Left ventricle myocardium inferior (tissue), 1 donor: ENCODE data around the gene DPH1. TPM values are rescaled to one million over a fixed set of nuclear protein-coding genes. Genes with fewer than 3 reads are reported as not detected.

ENCODE experiments used
- DNase-seq: peaks from one replicate; pipeline ENCODE4 v3.0.0-alpha.2; 2020
- H3K27ac ChIP-seq: fragments of 200-600 bp; replicated peaks from 2 replicates; pipeline ENCODE4 v1.8.0; 2021
- H3K27me3 ChIP-seq: fragments of 200-600 bp; 2 replicates; pipeline ENCODE4 v1.8.0; 2021; ENCODE audit warnings: low read depth
- H3K36me3 ChIP-seq: fragments of 200-600 bp; 2 replicates; pipeline ENCODE4 v1.8.0; 2021
- H3K4me1 ChIP-seq: fragments of 200-600 bp; 2 replicates; pipeline ENCODE4 v1.8.0; 2021
- H3K4me3 ChIP-seq: fragments of 200-600 bp; 2 replicates; pipeline ENCODE4 v1.8.0; 2021; ENCODE audit warnings: mild to moderate bottlenecking, moderate library complexity
- H3K9me3 ChIP-seq: fragments of 200-600 bp; replicated peaks from 2 replicates; pipeline ENCODE4 v1.8.0; 2021
- CTCF ChIP-seq: fragments of 200-600 bp; IDR thresholded peaks from 2 replicates; pipeline ENCODE4 v1.8.0; 2021; ENCODE audit warnings: antibody characterized with exemption, mild to moderate bottlenecking, borderline replicate concordance
- intact Hi-C: fragments of 100-400 bp; cut with micrococcal nuclease; formaldehyde crosslinking; loops from one replicate; pipeline ENCODE4 v1.11.0; 2022
- total RNA-seq: library from RNA; stranded (reverse); fragmentation: NEBNext Ultra II Directional; extraction: Animal tissue kit (Norgen Biotek cat#: 25700); gene quantifications from one replicate; pipeline ENCODE4 v1.2.1, GENCODE V29; 2021
- donor health status: DM: no; HTN: yes; CAD: no; lungs with severe emphysema.

Gene DPH1
- total RNA-seq, 1 donor from 2014 or later, result 29.1 TPM

GRCh38 chr17:2064520-2064971 is 34.6 kb downstream of the DPH1 start:
- Histone ChIP-seq H3K27me3 (peaks cover 23% of the 10 kb centered on the region), H3K9me3 (no peaks in the 10 kb centered on the region), H3K4me1 (peaks cover 95% of the 10 kb centered on the region), H3K27ac (peak overlapping the region; percentile 96), H3K4me3 (no peak overlapping the region), H3K36me3 (peaks cover 51% of the 10 kb centered on the region)
- no peak for DNase-seq
- TF ChIP-seq CTCF, result no peak
- intact Hi-C loops, result no loop called here

- intact Hi-C loops, result no loop called here
- Histone ChIP-seq H3K27ac (peak overlapping the region; percentile 96), H3K27me3 (peaks cover 17% of the 10 kb centered on the region), H3K9me3 (no peaks in the 10 kb centered on the region), H3K36me3 (peaks cover 45% of the 10 kb centered on the region), H3K4me1 (peaks cover 94% of the 10 kb centered on the region), H3K4me3 (no peak overlapping the region)
- peak; percentile 41 for TF ChIP-seq CTCF
- no peak for DNase-seq
These were observed 35.2 kb downstream of the DPH1 start for GRCh38 chr17:2064980-2065785.

GRCh38 chr17:2065949-2066400 is 36.0 kb downstream of the DPH1 start:
- no peak for DNase-seq
- peak overlapping the region; percentile 96 for H3K27ac ChIP-seq

GRCh38 chr17:2067048-2067561 is 37.2 kb downstream of the DPH1 start:
- Histone ChIP-seq H3K36me3 (peaks cover 29% of the 10 kb centered on the region), H3K27me3 (peaks cover under 1% of the 10 kb centered on the region), H3K4me1 (peaks cover 94% of the 10 kb centered on the region), H3K27ac (peak overlapping the region; percentile 96), H3K9me3 (no peaks in the 10 kb centered on the region), H3K4me3 (no peak overlapping the region)
- TF ChIP-seq CTCF, result no peak
- DNase-seq, result no peak
- intact Hi-C loops, result no loop called here

More at GRCh38 chr17:2065949-2066400, 36.0 kb downstream of the DPH1 start:
- intact Hi-C loops, result no loop called here
- H3K4me3 ChIP-seq, result no peak overlapping the region
- peaks cover 12% of the 10 kb centered on the region for H3K27me3 ChIP-seq
- peaks cover 38% of the 10 kb centered on the region for H3K36me3 ChIP-seq
- H3K4me1 ChIP-seq, result peaks cover 94% of the 10 kb centered on the region
- H3K9me3 ChIP-seq, result no peaks in the 10 kb centered on the region
- TF ChIP-seq CTCF, result no peak

GRCh38 chr17:2067608-2068024 is 37.7 kb downstream of the DPH1 start:
- Histone ChIP-seq H3K9me3 (no peaks in the 10 kb centered on the region), H3K4me3 (no peak overlapping the region), H3K27me3 (no peaks in the 10 kb centered on the region), H3K4me1 (peaks cover 94% of the 10 kb centered on the region), H3K36me3 (peaks cover 28% of the 10 kb centered on the region), H3K27ac (peak overlapping the region; percentile 96)
- intact Hi-C loops, result no loop called here
- TF ChIP-seq CTCF, result no peak
- no peak for DNase-seq
